WTC11 (cell line): ENCODE measurements around the gene FAN1. TPM values are rescaled to one million over a fixed set of nuclear protein-coding genes. Genes with fewer than 3 reads are reported as not detected.

Experiments
- ATAC-seq: fragments of 200-7000 bp; cut with Tn5 transposase; 2 replicates; pipeline ENCODE4 v1.10.0; 2021; ENCODE audit warnings: mild to moderate bottlenecking, moderate library complexity
- CTCF ChIA-PET: fragments of 300-600 bp; sonication (Branson Sonifier 250); formaldehyde crosslinking; loops from one replicate; lab custom pipeline; 2021; ENCODE audit warnings: antibody characterized with exemption; lab: Charles Lee
- POLR2A ChIA-PET: fragments of 350-600 bp; sonication (Branson Sonifier 250); formaldehyde crosslinking; loops from one replicate; lab custom pipeline; 2021; ENCODE audit warnings: antibody characterized with exemption; lab: Charles Lee
- DNase-seq: peaks from one replicate; pipeline ENCODE4 v3.0.0; 2021; ENCODE audit warnings: low spot score
- H3K27ac Mint-ChIP-seq: 2 replicates; pipeline ENCODE4 v1.8.0; 2021; ENCODE audit warnings: mixed read lengths
- H3K27me3 Mint-ChIP-seq: 2 replicates; pipeline ENCODE4 v1.8.0; 2021; ENCODE audit warnings: low read depth, mild to moderate bottlenecking, moderate library complexity, mixed read lengths
- H3K36me3 Mint-ChIP-seq: 2 replicates; pipeline ENCODE4 v1.8.0; 2021; ENCODE audit warnings: mixed read lengths
- H3K4me1 Mint-ChIP-seq: 2 replicates; pipeline ENCODE4 v1.8.0; 2022; ENCODE audit warnings: mixed read lengths
- H3K4me3 Mint-ChIP-seq: 2 replicates; pipeline ENCODE4 v1.8.0; 2021; ENCODE audit warnings: mild to moderate bottlenecking, moderate library complexity, mixed read lengths
- H3K9me3 Mint-ChIP-seq: 2 replicates; pipeline ENCODE4 v1.8.0; 2021; ENCODE audit warnings: mixed read lengths
- ATF6 ChIP-seq: sonication (generic); formaldehyde crosslinking; IDR thresholded peaks from 2 replicates; pipeline ENCODE4 v1.8.1; 2023; ENCODE audit warnings: mild to moderate bottlenecking, missing genetic modification reagents
- FOXJ3 ChIP-seq: sonication (generic); formaldehyde crosslinking; IDR thresholded peaks from 2 replicates; pipeline ENCODE4 v1.9.0; 2021; ENCODE audit warnings: missing genetic modification reagents, mild to moderate bottlenecking, borderline replicate concordance
- FOXK1 ChIP-seq: sonication (generic); formaldehyde crosslinking; IDR thresholded peaks from 2 replicates; pipeline ENCODE4 v1.8.0; 2022; ENCODE audit warnings: mild to moderate bottlenecking, moderate library complexity, missing genetic modification reagents
- GTF2I ChIP-seq: fragments of 250-450 bp; sonication (Bioruptor Pico); conservative IDR thresholded peaks from 2 replicates; pipeline ENCODE4 v1.4.0; 2021; ENCODE audit warnings: mild to moderate bottlenecking
- PRDM15 ChIP-seq: sonication (generic); formaldehyde crosslinking; IDR thresholded peaks from 2 replicates; pipeline ENCODE4 v1.8.0; 2022; ENCODE audit warnings: missing genetic modification reagents
- SOX15 ChIP-seq: fragments of 250-450 bp; sonication (Bioruptor Pico); IDR thresholded peaks from 2 replicates; pipeline ENCODE4 v1.9.0; 2021; ENCODE audit warnings: mild to moderate bottlenecking
- ZBTB21 ChIP-seq: sonication (generic); formaldehyde crosslinking; IDR thresholded peaks from 2 replicates; pipeline ENCODE4 v1.8.1; 2023; ENCODE audit warnings: mild to moderate bottlenecking, missing genetic modification reagents, borderline replicate concordance
- total RNA-seq: library from RNA; stranded (reverse); gene quantifications from 3 replicates; pipeline ENCODE4 v1.2.3, GENCODE V29; 2021
- TF ChIP-seq, protein P1 (sequence below): sonication (generic); formaldehyde crosslinking; IDR thresholded peaks from 2 replicates; pipeline ENCODE4 v1.8.1; 2022; ENCODE audit warnings: low read depth, mild to moderate bottlenecking, moderate library complexity, missing genetic modification reagents, borderline replicate concordance
- TF ChIP-seq, protein P2 (sequence below): fragments of 250-450 bp; sonication (Bioruptor Pico); IDR thresholded peaks from 2 replicates; pipeline ENCODE4 v1.8.0; 2021; ENCODE audit warnings: mild to moderate bottlenecking
- TF ChIP-seq, protein P3 (sequence below): sonication (generic); formaldehyde crosslinking; IDR thresholded peaks from 2 replicates; pipeline ENCODE4 v1.8.0; 2022; ENCODE audit warnings: mild to moderate bottlenecking, missing genetic modification reagents
- TF ChIP-seq, protein P4 (sequence below): sonication (generic); formaldehyde crosslinking; IDR thresholded peaks from 2 replicates; pipeline ENCODE4 v1.8.1; 2023; ENCODE audit warnings: mild to moderate bottlenecking, missing genetic modification reagents

Gene FAN1
- total RNA-seq, 1 experiment from 2014 or later = 22.8 TPM

DNA sequence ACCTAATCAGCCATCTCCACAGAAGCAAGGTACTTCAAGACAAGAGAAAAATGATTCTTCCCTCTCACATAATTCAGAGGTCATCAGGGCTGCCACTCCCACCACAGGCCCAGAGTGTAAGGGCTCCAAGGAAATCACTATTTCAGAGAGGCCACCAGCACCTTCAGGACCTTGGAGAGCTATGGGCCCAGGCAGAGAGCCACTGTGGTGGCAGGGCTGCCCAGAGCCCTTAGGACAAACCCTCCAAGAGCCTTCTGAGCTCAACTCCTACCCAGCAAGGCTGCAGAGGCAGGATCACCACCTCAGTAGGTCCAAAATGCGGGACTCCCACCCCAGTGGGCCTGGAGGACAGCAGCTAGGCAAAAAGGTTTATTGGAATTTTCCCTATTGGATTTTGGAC is 17.9 kb upstream of the FAN1 start:
- peaks cover 3% of the 10 kb centered on the region for H3K4me1 Mint-ChIP-seq
- CTCF ChIA-PET = interaction anchor here (1.6 kb wide), 1 partner anchor 27 kb away, joined by 10 read pairs; no protein-coding TSS in a partner anchor
- no peak overlapping the region for H3K27ac Mint-ChIP-seq
- no peak overlapping the region for H3K4me3 Mint-ChIP-seq
- DNase-seq (peak; percentile 49), ATAC-seq (peak; percentile 86)
- H3K9me3 Mint-ChIP-seq = no peaks in the 10 kb centered on the region
- POLR2A ChIA-PET = no interaction called here
- TF ChIP-seq FOXK1 (CRISPR knock-in tag) = 0 out of 2 replicates have a peak, but pooled peaks have one; percentile 34
- TF ChIP-seq, protein P1, sequence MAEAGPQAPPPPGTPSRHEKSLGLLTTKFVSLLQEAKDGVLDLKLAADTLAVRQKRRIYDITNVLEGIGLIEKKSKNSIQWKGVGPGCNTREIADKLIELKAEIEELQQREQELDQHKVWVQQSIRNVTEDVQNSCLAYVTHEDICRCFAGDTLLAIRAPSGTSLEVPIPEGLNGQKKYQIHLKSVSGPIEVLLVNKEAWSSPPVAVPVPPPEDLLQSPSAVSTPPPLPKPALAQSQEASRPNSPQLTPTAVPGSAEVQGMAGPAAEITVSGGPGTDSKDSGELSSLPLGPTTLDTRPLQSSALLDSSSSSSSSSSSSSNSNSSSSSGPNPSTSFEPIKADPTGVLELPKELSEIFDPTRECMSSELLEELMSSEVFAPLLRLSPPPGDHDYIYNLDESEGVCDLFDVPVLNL (CRISPR knock-in tag) = no peak
- TF ChIP-seq, protein P2, sequence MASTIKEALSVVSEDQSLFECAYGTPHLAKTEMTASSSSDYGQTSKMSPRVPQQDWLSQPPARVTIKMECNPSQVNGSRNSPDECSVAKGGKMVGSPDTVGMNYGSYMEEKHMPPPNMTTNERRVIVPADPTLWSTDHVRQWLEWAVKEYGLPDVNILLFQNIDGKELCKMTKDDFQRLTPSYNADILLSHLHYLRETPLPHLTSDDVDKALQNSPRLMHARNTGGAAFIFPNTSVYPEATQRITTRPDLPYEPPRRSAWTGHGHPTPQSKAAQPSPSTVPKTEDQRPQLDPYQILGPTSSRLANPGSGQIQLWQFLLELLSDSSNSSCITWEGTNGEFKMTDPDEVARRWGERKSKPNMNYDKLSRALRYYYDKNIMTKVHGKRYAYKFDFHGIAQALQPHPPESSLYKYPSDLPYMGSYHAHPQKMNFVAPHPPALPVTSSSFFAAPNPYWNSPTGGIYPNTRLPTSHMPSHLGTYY (CRISPR knock-in tag) = no peak
- TF ChIP-seq, protein P3, sequence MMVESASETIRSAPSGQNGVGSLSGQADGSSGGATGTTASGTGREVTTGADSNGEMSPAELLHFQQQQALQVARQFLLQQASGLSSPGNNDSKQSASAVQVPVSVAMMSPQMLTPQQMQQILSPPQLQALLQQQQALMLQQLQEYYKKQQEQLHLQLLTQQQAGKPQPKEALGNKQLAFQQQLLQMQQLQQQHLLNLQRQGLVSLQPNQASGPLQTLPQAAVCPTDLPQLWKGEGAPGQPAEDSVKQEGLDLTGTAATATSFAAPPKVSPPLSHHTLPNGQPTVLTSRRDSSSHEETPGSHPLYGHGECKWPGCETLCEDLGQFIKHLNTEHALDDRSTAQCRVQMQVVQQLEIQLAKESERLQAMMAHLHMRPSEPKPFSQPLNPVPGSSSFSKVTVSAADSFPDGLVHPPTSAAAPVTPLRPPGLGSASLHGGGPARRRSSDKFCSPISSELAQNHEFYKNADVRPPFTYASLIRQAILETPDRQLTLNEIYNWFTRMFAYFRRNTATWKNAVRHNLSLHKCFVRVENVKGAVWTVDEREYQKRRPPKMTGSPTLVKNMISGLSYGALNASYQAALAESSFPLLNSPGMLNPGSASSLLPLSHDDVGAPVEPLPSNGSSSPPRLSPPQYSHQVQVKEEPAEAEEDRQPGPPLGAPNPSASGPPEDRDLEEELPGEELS = 0 out of 2 replicates have a peak, but pooled peaks have one; percentile 51
- no peak for TF ChIP-seq ZBTB21
- TF ChIP-seq FOXJ3 (CRISPR knock-in tag) = no peak
- no peak for TF ChIP-seq ATF6
- peak; percentile 18; the same call in 1 of the 2 replicates for TF ChIP-seq PRDM15 (CRISPR knock-in tag)
- TF ChIP-seq SOX15 (CRISPR knock-in tag) = no peak
- H3K36me3 Mint-ChIP-seq = no peaks in the 10 kb centered on the region; the same call in 1 of the 2 replicates
- H3K27me3 Mint-ChIP-seq = no peaks in the 10 kb centered on the region

- no peak overlapping the region for H3K4me3 Mint-ChIP-seq
- POLR2A ChIA-PET = no interaction called here
- CTCF ChIA-PET = interaction anchor here (1.5 kb wide), 1 partner anchor 30 kb away, joined by 6 read pairs; no protein-coding TSS in a partner anchor
- H3K27me3 Mint-ChIP-seq = no peaks in the 10 kb centered on the region
- ATAC-seq = no peak
- H3K4me1 Mint-ChIP-seq = peaks cover 4% of the 10 kb centered on the region
- H3K36me3 Mint-ChIP-seq = no peaks in the 10 kb centered on the region; the same call in 1 of the 2 replicates
- no peak overlapping the region for H3K27ac Mint-ChIP-seq
- H3K9me3 Mint-ChIP-seq = no peaks in the 10 kb centered on the region
- no peak for TF ChIP-seq GTF2I (CRISPR knock-in tag)
- TF ChIP-seq, protein P4, sequence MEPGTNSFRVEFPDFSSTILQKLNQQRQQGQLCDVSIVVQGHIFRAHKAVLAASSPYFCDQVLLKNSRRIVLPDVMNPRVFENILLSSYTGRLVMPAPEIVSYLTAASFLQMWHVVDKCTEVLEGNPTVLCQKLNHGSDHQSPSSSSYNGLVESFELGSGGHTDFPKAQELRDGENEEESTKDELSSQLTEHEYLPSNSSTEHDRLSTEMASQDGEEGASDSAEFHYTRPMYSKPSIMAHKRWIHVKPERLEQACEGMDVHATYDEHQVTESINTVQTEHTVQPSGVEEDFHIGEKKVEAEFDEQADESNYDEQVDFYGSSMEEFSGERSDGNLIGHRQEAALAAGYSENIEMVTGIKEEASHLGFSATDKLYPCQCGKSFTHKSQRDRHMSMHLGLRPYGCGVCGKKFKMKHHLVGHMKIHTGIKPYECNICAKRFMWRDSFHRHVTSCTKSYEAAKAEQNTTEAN (CRISPR knock-in tag) = no peak
- DNase-seq = no peak
These were observed 14.5 kb upstream of the FAN1 start for GRCh38 chr15:30889196-30889595.
